Upper lobe of right lung (tissue), 1 donor: ENCODE data around the gene LMLN. TPM values are rescaled to one million over a fixed set of nuclear protein-coding genes. Genes with fewer than 3 reads are reported as not detected.
A peak's percentile ranks its signal among the peaks of the same experiment; 100 is the strongest.
"Not testable (repeated sequence)": the region's sequence is repeated elsewhere in the genome, so short reads cannot be mapped to it uniquely, and the experiment has no call there.

Experiments
- ATAC-seq: fragments of 200-7000 bp; cut with Tn5 transposase; one replicate; pipeline ENCODE4 v1.9.1; 2020; ENCODE audit warnings: mild to moderate bottlenecking, moderate library complexity
- DNase-seq: peaks from one replicate; pipeline ENCODE4 v3.0.0-alpha.2; 2020
- H3K27ac ChIP-seq: fragments of 200-600 bp; one replicate; pipeline ENCODE4 v1.8.0; 2022
- H3K27me3 ChIP-seq: fragments of 200-600 bp; one replicate; pipeline ENCODE4 v1.8.0; 2022; ENCODE audit warnings: mild to moderate bottlenecking
- H3K36me3 ChIP-seq: fragments of 200-600 bp; one replicate; pipeline ENCODE4 v1.8.0; 2022
- H3K4me1 ChIP-seq: fragments of 200-600 bp; one replicate; pipeline ENCODE4 v1.8.0; 2022
- H3K4me3 ChIP-seq: fragments of 200-600 bp; one replicate; pipeline ENCODE4 v1.8.0; 2022; ENCODE audit warnings: mild to moderate bottlenecking
- H3K9me3 ChIP-seq: fragments of 200-600 bp; one replicate; pipeline ENCODE4 v1.8.0; 2022
- CTCF ChIP-seq: fragments of 200-600 bp; IDR thresholded peaks from one replicate; pipeline ENCODE4 v1.8.0; 2022; ENCODE audit warnings: antibody characterized with exemption
- intact Hi-C: fragments of 100-400 bp; cut with DNase I; formaldehyde crosslinking; loops from one replicate; pipeline ENCODE4 v1.11.0; 2022
- total RNA-seq: library from RNA; stranded (reverse); fragmentation: NEBNext Ultra II Directional; extraction: Animal tissue kit (Norgen Biotek cat#: 25700); gene quantifications from one replicate; pipeline ENCODE4 v1.2.1, GENCODE V29; 2021
- donor health status: DM: no; HTN: yes; CAD: no; lungs with severe emphysema.

LMLN gene
- total RNA-seq, 1 donor from 2014 or later, result 7.3 TPM

DNA sequence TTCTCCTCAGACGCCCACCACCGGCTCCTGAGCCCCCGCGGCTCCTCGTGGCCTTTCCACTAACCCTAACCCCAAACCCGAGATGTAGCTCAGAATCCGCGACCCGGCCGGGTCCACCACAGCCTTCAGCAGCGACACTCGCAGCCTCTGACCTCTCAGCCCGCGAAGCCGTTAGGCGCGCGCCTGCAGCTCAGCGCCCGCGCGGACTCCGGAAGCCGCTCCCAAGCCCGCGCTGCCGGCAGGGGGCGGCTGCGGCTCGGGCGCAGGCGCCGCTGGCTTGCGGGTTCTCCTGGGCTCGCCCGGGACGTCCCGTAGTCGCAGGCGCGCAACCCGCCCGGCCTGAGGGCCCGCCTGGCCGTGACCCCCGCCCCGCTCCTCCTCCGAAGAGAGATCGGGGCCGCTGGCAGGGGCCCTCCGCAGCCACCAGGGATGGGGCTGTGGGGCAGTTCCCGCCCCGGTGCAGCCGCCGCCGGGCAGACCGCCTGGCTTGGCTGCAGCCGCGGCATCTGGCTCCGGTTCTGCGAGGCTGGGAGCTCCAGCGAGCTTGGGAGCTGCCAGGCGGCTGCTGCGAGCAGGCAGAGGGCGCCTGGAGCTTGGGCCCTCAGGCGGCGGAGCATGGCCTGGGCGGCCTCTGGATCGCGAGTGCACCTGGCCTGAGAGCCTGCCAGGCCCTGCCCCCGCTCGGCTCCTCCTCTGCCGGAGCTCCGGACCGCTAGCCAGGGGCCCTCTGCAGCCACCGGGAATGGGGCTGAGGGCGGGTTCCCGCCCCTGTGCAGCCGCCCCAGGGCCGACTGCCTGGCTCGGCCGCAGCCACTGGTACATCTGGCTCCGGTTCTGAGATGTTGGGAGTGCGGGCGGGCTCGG is 120.7 kb downstream of the LMLN start:
- Histone ChIP-seq H3K27ac (no peak overlapping the region), H3K36me3 (no peaks in the 10 kb centered on the region), H3K9me3 (no peaks in the 10 kb centered on the region), H3K27me3 (peaks cover 71% of the 10 kb centered on the region), H3K4me3 (peak overlapping the region; percentile 31), H3K4me1 (no peaks in the 10 kb centered on the region)
- peak; percentile 99 for ATAC-seq
- DNase-seq, result peak; percentile 90
- TF ChIP-seq CTCF, result peak; percentile 61
- intact Hi-C loops, result no loop called here

DNA sequence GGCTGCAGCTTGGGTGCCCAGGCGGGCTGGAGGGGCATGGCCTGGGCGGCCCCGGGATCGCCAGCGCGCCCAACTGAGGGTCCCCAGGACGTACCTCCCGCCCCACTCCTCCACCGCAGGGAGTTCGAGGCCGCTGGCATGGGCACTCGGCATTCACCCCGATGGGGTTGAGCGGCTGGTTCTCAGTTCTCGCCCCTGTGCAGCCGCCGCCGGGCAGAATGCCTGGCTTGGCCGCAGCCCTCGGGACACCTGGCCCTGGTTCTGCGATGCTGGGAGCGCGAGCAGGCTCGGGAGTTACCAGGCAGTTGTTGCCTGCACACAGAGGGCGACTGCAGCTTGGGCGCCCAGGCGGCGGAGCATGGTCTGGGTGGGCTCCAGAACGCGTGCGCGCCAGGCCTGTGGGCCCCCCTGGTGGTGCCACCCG is 121.4 kb downstream of the LMLN start:
- Histone ChIP-seq H3K4me3 (no peak overlapping the region), H3K27ac (no peak overlapping the region), H3K9me3 (no peaks in the 10 kb centered on the region), H3K4me1 (no peaks in the 10 kb centered on the region), H3K36me3 (no peaks in the 10 kb centered on the region), H3K27me3 (peaks cover 73% of the 10 kb centered on the region)
- DNase-seq, result no peak
- intact Hi-C loops, result no loop called here
- no peak for ATAC-seq
- TF ChIP-seq CTCF, result no peak

DNA sequence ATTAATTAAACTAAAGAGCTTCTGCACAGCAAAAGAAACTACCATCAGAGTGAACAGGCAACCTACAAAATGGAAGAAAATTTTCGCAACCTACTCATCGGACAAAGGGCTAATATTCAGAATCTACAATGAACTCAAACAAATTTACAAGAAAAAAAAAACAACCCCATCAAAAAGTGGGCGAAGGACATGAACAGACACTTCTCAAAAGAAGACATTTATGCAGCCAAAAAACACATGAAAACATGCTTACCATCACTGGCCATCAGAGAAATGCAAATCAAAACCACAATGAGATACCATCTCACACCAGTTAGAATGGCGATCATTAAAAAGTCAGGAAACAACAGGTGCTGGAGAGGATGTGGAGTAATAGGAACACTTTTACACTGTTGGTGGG is 122.2 kb downstream of the LMLN start:
- not testable (repeated sequence) for DNase-seq
- H3K27me3 ChIP-seq, result peaks cover 71% of the 10 kb centered on the region

GRCh38 chr3:198088421-198088955 is 128.5 kb downstream of the LMLN start:
- DNase-seq (no peak), ATAC-seq (no peak)
- no peaks in the 10 kb centered on the region for H3K36me3 ChIP-seq
- no peak for TF ChIP-seq CTCF
- no peak overlapping the region for H3K27ac ChIP-seq
- H3K4me3 ChIP-seq, result no peak overlapping the region
- intact Hi-C loops, result no loop called here
- peaks cover 65% of the 10 kb centered on the region for H3K27me3 ChIP-seq
- no peaks in the 10 kb centered on the region for H3K9me3 ChIP-seq
- no peaks in the 10 kb centered on the region for H3K4me1 ChIP-seq

More for the DNA sequence above, 122.2 kb downstream of the LMLN start:
- H3K9me3 ChIP-seq, ATAC-seq, H3K4me3 ChIP-seq, H3K36me3 ChIP-seq, H3K27ac ChIP-seq, H3K4me1 ChIP-seq, intact Hi-C loops: not testable (repeated sequence)

GRCh38 chr3:198090795-198091332 is 130.8 kb downstream of the LMLN start:
- no peaks in the 10 kb centered on the region for H3K4me1 ChIP-seq
- DNase-seq, result no peak
- ATAC-seq, result no peak
- intact Hi-C loops, result no loop called here
- no peak overlapping the region for H3K27ac ChIP-seq
- no peaks in the 10 kb centered on the region for H3K9me3 ChIP-seq
- H3K4me3 ChIP-seq, result no peak overlapping the region
- H3K27me3 ChIP-seq, result peaks cover 61% of the 10 kb centered on the region
- H3K36me3 ChIP-seq, result no peaks in the 10 kb centered on the region
- no peak for TF ChIP-seq CTCF

DNA sequence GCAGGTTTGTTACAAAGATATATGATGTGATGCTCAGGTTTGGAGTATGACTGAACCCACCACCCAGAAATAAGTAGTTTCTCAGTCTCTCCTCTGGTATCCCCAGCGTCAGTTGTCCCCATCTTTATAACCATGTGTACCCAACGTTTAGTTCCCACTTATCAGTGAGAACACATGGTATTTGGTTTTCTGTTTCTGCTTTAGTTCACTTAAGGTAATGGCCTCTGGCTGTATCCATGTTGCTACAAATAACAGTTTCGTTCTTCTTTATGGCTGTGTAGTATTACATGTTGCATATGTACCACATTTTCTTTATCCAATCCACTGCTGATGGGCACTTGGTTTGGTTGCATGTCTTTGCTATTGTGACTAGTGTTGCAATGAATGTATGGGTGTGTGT is 132.3 kb downstream of the LMLN start:
- Histone ChIP-seq H3K27ac (no peak overlapping the region), H3K4me3 (no peak overlapping the region), H3K4me1 (no peaks in the 10 kb centered on the region), H3K9me3 (no peaks in the 10 kb centered on the region), H3K36me3 (no peaks in the 10 kb centered on the region), H3K27me3 (peaks cover 52% of the 10 kb centered on the region)
- ATAC-seq, result no peak
- intact Hi-C loops, result no loop called here
- TF ChIP-seq CTCF, result no peak
- DNase-seq, result no peak
